Measurements from ENCODE around the gene DOK7.
"Not testable (repeated sequence)": the region's sequence is repeated elsewhere in the genome, so short reads cannot be mapped to it uniquely, and the experiment has no call there.

Gene DOK7

DNA sequence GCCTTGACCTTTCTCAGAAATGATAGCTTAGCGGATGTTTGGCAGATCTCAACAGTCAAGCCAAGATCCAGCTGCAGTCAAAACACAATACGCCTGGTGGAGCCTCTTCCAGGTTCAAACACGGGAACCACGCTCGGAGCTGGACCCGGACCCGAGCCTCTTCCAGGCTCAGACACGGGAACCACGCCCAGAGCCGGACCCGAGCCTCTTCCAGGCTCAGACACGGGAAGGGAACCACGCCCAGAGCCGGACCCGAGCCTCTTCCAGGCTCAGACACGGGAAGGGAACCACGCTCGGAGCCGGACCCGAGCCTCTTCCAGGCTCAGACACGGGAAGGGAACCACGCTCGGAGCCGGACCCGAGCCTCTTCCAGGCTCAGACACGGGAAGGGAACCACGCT lies 48.5 kb downstream of the DOK7 start:
- not testable (repeated sequence) for DNase-seq

DNA sequence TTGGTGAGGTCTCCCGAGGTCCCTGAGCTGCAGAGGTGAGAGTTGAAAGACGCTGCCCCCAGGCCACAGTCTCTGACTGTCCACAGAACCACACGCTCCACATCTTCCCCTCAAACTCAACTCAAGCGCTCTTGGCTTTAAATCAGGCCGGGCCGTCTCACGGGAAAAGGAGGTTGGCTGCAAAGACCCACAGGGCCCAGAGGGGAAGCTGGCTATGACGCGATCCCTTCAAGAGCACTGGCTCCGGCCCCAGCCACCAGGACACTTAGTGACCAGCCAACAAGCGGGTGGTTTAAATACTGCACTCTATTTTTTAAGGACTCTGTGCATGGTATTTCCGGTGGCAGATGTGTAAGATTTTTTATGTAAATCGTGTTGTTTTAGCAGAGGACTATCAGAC lies 49.2 kb downstream of the DOK7 start:
- no peak for DNase-seq

DNA sequence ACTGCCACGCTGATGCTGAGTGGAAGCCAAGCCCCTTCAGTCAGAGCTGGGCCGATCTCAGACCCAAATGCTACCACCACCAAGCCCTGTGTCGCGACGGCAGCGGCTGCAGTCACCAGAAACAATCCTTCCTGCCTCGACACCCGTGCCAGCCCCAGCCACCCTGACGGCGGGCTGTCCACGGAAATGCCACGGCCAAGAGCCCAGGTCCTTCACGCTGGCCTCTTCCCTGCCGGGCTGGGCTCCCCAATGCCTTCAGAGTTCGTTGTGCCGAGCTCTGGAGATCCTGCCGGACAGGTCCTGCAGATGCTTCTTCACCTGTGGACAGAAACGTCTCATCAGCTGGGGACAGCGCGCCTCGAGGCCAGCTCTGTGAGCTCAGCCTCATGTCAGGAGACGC lies 49.6 kb downstream of the DOK7 start:
- no peak for DNase-seq

DNA sequence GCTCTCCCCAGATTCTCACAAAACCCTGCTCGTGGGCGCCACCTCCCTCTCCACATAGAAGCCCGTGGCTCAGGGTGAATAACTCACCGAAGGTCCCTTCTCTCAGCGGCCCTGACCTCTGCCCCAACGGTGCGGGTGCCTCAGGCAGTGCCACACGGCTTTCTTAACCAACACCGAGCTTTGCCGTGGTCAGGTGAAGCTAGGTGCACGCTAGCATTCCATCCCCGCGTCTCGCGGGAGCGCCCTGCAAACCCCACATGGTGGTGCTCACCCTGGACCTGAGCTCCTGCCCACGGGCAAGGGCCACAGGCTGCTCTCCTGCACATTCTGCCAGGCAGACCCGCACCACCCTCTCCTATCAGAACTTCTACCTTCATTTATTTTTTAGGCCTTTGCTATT lies 50.7 kb downstream of the DOK7 start:
- no peak for DNase-seq

DNA sequence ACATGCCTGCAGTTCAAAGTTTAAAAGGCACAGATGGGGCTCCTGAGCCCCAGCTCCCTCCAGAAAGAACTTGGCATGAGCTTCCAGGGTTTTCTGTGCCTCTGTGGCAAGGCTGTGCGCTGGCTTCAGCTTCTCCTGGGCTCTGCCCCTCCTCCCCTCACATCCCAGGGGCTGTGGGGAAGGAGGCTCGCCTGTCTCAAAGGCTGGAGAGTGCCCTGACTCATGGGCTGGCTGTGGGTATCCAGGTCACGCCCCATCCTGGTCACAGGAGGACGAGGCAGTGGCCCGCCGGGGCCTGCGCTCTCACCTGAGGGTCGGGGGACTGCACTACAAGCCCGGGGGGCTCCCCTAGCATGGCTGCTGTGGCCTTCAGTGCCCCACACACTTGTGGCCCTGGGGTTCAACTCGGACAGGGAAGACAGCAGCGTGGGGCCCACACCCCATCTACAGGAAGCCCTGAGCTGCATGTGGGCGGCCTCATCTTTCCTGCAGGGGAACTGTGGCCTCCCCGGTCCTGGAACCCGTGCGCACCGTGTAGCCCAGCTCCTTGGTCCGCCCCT lies 51.2 kb downstream of the DOK7 start:
- DNase-seq: peak; percentile 68 to 80

DNA sequence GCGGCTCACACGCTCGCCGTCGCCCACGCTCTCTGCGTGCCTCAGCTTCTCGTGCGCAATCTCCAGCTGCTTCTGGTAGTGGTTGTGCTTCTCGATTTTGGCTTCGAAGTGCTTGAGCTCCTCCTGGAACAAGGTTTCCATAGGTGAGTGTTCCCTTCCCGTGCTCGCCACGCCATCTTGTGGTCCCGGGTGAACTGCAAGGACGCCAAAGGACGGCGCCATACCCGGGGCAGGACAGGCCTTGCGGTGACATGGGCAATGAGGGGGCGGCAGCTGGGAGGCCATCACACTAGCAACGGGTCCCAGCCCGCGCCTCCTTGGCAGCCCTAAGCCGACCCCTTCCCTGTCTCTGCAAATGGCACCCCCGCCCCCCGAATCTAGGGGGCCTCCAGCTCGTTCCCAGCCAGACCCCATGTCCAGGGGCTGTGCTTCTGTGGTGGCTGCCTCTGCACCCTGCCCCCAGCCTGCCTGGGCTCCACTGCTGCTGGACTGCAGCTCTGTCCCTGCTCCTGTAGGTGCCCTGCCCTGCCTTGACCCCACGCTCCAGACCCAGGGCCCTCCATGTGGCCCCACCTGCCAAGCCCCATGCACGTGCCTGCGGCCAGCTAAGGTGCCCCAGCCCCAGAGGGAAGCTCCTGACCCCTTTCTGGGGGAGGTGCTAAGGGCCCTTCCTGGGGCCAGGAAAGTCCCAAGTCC lies 51.8 kb downstream of the DOK7 start:
- DNase-seq: peak in 1 of 2 experiments; percentile 77

DNA sequence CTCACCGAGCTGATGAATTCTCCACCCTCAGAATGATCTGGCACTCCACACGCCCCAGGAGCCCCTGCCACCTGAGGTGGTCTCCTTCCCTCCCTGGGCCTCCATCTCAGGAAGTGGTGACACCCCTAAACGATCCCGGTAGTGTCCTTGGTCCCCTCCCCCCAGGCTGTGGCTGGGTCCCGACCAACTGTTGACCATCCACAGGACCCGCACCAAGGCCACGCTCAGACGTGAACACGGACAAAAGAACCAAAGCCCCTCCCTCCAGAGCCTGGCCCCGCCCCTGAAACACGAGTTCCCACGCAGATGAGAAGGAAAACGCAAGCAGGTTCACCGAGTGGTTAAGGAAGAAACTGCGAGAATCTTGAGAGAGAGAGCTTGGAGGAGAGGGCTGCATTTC lies 52.5 kb downstream of the DOK7 start:
- DNase-seq: peak in 1 of 2 experiments; percentile 11

DNA sequence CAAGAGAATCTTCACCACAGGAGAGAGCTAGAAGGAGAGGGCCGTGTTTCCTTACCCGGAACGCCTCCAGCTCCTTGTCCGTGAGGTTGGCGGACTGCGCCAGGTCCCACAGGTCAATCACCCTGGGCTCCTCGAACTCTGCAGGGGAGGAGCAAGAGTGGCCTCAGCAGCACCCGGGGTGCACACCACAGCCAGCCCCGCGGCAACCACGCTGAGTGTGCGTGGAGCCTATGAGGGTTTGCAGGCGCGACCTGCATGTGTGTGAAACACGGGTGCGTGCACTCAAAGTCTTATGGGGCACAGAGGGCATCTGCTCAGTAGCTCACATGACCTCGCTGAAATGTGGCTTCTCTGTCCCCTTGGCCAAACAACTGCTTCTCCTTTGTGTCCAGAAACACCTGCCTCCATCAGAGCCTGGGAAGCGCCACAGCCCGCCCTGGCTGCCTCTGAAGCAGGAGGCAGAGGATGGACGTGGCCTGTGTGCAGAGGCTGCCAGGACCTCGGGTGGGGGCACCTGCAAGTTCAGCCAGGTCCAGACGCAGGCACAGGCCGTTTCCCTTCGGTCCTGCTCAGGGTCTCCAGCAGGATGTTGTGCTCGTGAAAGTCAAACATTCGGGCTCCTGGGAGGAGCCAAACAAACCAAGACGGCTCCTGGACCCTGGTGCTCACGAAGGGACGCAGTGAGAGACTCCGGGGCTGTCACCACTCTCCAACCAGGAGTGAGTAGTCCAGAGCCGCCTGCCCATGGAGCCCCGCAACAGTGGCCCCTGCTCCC lies 53.1 kb downstream of the DOK7 start:
- no peak for DNase-seq

DNA sequence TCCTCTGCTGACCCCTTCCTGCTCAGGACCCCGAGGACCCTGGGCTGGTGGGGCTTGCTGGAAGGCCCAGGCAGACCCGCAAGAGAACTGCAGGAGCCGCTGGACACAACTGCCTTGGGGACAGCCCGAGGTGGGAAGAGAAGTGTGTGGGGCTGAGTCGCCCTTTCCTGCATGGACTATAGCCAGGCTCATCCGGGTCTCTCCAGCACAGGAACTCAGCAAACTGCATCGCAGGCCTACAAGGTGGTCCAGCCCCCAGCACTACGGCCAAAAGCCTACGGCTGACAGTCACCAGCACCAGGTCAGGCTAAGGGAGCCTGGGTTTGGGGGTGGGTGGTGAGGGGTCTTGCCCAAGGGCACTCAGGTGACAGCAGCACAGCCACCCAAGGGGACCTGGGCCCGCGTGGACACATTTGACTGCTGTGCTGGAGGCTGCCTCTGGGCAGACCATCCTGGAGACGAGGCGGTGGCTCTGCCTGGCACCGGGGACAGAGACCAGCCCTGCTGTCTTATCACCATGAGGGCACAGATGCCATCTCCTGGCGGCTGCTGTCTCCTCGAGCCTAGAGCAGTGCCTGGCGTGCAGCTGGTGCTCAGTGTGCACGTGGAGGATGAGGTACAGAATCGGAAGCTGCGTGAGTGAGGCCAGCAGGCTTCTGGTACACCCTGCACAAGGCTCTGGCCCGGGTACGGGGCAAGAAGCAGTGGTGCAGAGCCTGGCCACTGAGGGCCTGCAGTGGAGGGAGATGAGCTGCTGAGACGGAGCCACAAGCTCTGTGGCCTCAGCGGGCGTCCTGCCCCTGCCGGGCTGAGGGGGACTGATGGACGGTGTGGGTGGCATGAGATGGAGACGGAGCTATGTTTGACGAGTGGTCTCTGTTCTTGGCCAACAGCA lies 54.0 kb downstream of the DOK7 start:
- DNase-seq: no peak

DNA sequence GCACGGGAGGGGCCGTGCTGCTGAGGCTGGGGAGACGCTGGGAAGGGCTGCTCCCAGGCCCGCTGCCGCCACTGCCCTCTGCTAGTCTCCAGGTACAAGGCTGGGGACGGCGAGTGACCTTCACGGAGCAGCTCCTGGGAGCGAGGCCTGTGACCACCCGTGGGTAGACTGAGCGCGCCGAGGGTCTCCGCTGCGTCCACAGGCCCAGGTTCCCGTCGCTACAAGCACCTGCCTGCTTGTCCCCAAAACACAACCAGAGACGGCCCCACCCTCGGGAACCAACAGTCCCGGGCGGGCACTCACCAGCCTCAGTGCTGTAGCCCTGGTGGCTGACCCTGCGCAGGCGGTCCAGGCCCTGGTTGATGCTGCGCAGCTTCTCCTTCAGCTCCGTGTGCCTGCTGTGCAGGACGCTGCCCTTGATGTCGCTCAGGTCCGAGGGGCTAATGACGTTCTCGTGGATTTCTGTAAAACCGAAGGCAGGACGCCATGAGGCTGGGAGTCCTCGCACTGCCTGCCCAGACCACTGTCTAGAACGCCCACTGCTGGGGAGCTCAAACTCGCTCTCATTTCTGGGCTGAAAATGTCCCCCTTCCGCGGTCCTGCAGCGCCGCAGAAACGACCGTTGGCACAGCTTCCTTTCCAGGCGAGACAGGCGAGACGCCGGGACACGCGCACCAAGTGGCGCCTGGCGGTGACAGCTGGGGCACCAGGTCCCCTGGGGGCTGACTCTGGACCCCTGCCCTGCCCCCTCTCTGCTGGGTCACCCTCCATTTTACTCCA lies 54.8 kb downstream of the DOK7 start:
- no peak for DNase-seq

DNA sequence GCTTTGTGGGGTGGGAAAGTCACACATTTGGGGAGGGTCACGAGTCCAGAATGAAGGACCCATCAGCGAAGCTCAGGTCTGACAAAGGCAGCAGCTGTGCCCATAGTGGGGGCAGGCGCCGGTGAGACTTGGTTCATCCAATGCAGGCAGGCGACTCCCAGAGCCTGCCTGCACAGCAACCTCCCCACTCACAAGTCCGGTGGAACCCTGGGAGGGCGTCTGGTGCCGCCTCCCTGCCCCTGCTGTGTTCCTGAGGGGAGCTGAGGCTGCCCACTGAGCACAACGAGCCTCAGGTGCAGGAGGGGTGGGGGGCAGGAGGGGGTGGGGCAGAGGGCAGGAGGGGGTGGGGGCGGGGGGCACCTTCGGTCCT lies 55.4 kb downstream of the DOK7 start:
- DNase-seq: no peak

DNA sequence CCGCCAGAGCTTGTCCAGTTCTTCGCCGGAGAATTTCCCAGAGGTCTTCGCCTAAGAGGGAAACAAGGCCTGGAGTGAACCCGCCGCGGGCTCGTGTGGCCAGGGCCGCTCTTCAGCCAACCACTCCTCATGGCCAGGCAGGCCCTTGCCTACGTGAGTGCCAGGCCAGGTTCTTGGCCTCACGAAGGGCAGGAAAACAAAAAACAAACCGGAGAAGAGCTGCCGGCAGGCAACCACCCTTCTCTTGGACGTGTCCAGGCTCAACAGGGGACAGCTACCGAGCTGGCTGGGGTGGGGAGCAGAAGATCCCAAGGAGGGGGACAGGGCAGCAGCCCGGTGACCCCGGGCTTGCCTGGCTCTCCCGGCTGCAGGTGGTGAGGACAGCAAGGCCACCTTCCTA lies 55.8 kb downstream of the DOK7 start:
- no peak for DNase-seq

DNA sequence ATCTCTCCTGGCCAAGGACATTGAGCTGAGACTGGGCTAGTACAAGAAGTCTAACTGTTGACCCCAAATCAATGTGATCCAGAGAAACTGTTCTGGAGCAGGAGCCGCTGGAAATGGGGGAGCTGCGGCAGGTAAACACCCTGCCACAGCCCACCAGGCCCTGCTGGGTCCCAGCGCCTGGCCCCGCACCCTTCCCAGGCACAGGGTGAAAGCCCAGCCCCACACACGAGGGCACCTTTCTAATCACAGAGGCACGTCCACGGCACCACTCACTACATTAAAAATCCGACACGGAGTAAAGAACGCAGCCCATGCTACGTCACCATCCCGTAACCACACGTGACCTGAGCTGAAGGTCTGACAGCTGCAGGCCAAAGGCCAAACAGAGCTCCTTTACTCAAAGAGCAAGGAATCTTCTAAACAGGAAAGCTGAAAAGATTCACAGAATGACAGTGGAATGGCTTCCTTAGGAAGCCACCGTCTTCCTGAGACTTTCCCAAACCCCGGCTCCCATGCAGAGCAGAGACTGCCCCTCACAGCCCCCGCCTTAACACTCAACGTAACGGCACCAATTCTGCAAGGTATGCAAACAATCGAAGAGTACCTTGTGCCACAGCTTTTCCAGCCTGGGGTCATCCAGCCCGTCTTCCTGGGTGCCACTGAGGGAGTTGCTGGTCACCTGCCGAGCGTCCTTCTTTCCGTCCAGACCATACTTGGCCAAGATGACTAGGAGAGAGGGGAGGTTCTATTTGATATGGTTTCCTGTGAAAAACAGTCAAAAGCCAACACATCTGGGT lies 56.6 kb downstream of the DOK7 start:
- DNase-seq: no peak

DNA sequence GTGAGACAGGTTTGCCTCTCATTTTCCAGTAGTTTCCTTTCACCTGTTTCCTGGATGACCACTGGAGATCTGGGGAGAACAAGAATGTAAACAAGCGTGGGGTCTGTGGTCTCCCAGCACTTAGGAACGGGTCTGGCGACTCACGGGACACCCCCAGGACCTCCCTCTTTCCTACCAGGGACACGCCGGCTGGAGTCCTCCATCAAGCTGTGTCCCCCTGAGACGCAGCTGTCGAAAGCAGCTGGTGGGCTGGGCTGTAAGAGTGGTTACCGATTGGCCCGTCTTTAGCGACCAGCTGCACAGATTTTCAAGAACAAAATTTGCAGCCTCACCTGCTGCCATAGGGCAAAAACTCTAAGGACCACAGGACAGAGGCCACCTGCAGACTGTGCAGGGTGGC lies 57.2 kb downstream of the DOK7 start:
- DNase-seq: no peak

DNA sequence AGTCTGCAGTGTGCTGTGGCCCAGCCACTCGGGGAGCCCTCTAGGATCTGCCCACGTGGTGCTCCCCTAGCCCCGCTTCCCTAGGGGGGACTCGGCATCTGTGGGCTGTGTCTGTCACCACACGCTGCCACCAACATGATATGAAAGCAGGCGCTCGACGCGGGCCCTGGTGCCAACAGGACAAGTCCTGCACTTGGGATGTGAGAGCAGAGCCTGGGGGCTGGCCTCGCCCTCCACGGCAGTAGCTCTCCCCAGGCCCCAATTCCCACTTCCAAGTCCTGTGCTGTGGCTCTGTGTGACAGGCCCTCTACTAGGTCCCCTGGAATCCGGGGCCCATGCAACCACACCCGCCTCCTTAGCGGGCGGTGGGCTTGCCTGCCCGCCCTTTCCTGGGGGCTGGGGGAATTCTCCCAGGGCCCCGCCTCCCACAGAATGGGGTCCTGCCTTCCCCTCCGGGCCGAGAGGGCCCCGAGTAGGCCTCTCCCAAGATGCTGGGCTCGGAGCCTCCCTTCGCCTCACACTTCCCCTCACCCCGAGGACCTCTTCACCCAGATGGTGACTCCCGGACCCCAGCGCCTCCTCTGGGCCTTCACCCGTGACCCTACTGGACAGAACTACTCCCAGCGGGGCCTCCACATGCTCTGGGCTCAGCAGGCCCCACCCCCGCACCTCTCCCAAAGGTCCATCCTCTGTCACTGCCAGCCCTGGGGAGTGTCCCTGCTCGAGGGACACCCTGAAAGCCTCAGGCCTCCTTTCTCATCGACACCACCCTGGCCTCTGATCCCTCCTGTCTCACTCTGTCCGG lies 57.9 kb downstream of the DOK7 start:
- DNase-seq: no peak

DNA sequence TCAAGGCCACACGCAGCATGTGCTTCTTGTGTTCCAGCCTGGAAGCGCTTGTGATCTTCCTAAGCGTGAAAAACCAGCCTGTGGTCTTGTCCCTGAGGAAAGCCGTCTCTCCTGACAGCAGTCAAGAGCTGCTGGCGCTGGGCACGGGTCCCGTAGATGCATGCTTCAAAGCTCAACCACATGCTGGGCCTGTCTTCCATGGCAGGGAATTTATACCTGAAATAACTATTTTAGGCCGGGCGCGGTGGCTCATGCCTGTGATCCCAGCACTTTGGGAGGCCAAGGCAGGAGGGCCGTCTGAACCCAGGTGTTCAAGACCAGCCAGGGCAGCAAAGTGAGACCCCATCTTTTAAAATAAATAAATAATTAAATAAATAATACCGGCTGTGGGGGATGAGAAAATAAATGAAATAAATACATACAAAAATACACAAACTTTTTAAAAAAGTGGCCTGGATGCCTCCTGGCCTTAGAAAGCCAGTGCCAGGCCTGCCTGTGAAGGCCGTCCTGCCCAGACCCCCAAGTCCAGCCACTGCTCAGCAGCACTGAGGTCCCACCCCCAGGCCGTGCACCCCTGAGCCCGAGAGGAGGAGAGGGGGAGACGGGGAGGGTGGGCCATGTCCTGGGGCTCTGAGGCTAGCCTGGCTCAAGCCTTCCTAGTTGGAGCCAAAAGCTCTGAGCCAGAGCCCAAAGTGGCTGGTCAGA lies 58.7 kb downstream of the DOK7 start:
- no peak for DNase-seq

DNA sequence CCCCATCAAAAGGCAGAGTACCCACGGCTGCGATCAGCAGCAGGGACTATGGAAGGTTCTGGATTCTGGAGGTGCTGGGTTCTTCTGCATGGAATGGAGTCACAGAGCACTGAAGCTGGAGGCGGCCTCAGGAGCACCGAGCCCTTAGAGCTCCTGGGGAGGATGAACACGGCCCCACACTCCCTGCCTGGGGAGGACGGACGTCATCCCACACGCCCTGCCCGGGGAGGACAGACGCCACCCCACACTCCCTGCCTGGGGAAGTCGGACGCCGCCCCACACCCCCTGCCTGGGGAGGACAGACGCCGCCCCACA lies 59.2 kb downstream of the DOK7 start:
- DNase-seq: no peak

DNA sequence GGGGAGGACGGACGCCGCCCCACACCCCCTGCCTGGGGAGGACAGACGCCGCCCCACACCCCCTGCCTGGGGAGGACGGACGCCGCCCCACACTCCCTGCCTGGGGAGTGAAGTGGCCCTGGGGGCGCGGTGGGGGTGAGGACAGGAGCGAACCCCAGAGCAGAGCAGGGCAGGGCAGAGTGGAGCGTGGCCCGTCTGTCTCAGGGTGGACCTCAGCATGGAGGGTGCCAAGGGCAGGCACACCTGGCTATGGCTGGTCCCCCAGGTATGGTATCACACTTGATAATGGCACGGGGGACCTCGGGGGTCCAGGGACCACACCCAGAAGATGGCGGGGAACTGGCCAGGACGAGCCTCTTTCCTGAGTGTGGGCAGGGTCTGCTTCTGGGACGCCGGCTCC lies 59.5 kb downstream of the DOK7 start:
- no peak for DNase-seq

DNA sequence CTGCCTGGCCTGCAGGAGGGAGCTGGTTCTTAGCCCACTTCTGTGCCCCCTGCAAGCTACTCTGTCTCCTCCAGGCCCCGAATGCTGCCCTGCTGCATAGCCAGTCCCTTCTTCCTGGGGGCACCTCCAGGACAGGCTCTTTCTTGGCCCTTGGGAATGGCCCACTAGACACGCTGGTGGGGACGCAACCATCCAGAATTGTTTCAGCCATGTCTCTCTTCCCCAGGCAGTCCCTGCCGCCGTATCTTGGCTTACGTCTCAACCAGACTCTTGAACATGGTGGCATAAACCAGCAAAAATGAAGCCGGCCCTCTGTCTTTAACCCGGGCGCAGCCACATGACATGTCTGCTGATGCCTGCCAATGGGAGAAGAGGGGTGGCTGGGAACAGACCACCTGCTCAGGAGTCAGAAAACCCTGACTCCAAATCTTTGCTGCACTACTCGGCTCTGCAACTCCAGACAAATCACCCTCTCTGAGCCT lies 60.1 kb downstream of the DOK7 start:
- no peak for DNase-seq

DNA sequence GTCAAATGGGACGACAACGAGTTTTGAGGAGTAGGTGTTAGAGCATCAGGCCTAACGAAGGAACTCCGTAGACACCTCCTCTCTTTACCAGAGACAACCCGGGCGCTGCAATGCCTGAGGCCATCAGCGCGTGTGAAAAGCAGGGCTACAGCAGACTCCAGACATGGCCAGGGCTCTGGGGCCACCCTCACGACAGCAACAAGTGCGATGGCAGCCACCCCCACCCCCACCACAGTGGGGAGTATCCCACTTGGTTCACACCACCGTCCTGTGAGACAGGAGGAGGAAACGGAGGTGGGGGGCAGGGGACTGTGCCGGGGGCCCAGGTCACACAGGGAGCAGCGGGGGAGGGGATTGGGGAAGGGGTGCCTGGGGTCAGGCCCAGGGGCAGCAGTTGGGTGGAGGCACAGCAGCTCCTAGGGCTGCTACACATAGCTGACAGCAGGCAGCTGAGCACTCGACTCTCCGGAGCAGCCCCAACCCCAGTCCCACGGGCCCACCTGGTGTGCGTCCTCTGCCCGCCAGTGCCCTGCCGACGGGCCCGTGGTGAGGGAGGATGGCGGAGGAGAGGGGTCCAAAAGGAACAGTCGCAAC lies 60.6 kb downstream of the DOK7 start:
- no peak for DNase-seq

Data from Kasumi-1 (cell line).